ENCODE data around the gene SNAPC3. TPM values are rescaled to one million over a fixed set of nuclear protein-coding genes. Genes with fewer than 3 reads are reported as not detected.

The SNAPC3 gene
- total RNA-seq, 1 donor from 2014 or later, result 12.9 TPM

DNA sequence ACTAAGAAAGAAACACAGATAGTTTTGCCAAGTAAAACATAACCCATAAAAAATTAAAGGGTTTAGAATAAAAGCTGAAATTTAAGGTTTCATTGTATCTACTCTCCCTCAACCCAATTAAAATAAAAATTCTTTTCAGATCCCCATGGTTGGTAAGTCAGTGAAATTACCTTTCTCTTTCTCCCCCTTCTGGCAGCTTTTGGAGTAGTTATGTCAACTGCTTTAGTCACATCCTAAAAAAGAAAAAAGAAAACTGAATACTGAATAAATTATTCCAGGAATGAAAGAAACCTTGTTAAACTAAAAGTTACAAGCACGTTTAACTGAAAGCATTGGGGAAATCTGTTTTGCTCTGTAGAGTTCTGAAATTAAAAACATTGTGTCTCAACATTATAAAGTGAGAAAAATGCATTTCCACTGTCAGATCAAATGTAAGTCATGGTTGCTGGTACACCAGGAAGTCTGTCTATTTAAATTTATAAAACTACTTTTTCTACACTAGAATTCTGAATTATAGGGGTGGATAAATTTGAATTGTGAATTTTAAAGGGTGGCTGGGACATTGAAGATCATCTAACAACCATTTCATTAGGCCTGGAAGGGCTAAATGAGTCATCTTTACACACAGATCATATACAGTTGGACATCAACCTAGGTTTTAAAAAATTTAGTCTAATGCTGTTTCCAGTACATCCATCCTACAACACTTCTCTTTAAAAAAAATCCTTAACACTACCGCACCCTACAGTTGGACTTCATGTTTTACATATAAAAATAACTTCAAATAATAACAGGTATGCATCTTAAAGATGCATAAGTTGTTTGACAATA lies 63.4 kb downstream of the SNAPC3 start:
- ATAC-seq, result peak; percentile 44
- no peak for DNase-seq (ENCODE audit: low spot score)

- DNase-seq (ENCODE audit: low spot score), result no peak
- no peak for ATAC-seq
These were observed 69.3 kb downstream of the SNAPC3 start for GRCh38 chr9:15491950-15492349.

- ATAC-seq, result no peak
- DNase-seq (ENCODE audit: low spot score), result no peak
These were observed 69.9 kb downstream of the SNAPC3 start for GRCh38 chr9:15492485-15493150.

DNA sequence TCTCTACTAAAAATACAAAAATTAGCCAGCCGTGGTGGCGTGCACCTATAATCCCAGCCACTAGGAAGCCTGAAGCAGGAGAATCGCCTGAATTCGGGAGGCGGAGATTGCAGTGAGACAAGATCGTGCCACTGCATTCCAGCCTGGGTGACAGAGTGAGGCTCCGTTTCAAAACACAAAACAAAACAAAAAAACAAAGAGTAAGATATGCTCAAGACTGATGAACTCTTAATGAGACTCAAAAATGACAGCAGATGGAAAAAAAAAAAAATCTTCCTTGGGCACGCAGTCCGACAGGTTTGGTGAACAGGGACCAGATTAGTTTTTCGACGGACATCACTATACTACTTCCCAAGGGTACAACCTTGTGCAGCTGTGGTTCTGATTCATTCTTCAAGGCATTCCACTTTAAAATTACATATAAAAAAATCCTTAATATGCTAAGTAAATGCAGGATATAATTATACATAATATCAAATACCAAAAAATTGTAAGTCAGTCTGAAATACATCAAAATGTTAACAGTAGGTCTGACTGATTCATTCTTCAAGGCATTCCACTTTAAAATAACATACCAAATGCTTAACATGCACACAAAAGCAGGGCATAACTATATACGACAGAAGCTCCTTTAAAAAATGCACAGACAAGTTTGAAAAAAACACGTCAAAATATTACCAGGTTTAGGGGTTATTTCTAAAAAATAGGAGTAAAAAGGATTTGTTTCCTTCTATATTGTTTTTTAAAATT lies 75.7 kb downstream of the SNAPC3 start:
- no peak for ATAC-seq
- no peak for DNase-seq (ENCODE audit: low spot score)

- no peak for DNase-seq (ENCODE audit: low spot score)
These were observed 76.5 kb downstream of the SNAPC3 start for GRCh38 chr9:15499139-15499538.

GRCh38 chr9:15501179-15501578 lies 78.5 kb downstream of the SNAPC3 start:
- DNase-seq (ENCODE audit: low spot score), result no peak
- ATAC-seq, result no peak

More at GRCh38 chr9:15499139-15499538, 76.5 kb downstream of the SNAPC3 start:
- no peak for ATAC-seq

DNA sequence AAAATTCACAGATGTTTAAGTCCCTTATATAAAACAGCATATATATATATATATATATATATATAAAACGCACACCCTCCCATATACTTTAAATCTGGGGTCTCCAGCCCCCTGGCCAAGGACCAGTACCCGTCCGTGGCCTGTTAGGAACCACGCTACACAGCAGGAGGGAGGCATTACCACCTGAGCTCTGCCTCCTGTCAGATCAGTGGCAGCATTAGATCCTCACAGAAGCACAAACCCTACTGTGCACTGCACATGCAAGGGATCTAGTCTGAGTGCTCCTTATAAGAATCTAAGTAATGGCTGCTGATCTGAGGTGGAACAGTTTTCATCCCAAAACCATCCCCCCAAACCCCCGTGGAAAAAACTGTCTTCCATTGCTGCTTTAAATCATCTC lies 79.1 kb downstream of the SNAPC3 start:
- DNase-seq (ENCODE audit: low spot score) (no peak), ATAC-seq (no peak)

DNA sequence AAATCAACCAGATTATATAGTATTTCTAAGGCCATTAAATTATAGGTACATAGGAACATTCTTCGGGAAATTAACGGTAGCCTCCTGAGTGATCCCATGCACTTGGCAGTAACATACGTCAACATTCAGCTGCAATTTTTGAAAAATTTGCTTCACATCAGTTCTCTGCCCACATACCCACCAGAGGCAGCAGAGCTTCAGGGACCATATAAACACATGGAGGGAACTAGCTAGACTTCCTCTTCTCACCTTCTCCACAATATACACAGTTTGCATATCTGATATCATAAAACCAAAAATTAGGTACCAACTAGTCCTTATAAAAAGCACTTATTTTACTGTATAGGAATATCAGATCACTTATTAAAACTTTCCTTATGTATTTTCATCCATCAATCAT lies 83.2 kb downstream of the SNAPC3 start:
- ATAC-seq, result no peak
- no peak for DNase-seq (ENCODE audit: low spot score)

DNA sequence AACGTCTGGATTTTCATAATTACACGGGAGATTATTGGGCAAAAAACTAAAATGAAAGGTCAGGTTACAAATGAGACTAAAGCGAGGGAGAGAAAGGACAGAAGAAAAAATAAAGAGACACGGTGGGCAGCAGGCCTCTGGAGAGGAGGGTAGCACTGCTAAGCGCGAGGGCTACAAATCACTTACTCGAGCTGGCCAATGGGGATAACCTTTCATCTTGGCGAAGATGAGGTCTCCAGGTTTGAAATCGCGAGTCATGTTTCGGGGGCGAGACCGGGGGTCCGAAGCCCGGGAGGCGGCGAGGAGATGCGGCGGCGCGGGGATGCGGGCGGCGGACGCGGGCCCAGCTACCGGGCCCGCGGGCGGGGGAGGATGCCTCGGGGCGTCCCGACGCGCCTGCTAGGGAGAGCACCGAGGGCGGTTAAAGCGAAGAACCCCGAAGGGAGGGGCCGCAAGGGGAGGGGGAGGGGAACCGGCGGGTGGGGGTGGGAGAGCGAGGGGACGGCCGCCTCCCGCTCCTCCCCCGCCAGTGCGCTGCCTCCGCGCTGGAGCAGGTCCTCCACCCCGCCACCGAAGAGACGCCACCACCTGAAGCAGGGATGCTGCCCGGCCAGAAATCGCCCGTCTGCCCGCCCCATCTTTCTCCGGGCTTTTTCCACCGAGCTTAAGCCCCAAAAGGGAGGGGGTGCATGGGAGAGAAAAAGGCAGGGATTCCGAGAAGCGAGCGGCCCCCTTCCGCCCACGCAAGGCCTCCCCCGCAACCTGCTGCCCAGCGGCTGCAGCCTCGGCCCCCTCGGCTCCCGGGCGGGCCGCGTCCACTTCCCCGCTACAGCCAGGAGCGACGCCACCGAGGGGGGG lies 87.5 kb downstream of the SNAPC3 start:
- ATAC-seq, result peak; percentile 82
- DNase-seq (ENCODE audit: low spot score), result no peak

GRCh38 chr9:15510789-15511575 lies 88.3 kb downstream of the SNAPC3 start, which contains the start of gene PSIP1:
Gene PSIP1 (minus strand): TSS chr9:15510970. CDS start chr9:15510188, 782 bp downstream.
- peak; percentile 94 for ATAC-seq

More at GRCh38 chr9:15510789-15511575, 88.3 kb downstream of the SNAPC3 start, which contains the start of gene PSIP1:
- DNase-seq (ENCODE audit: low spot score), result peak; percentile 82

Other genes starting within 250 kb of the SNAPC3 start
- 7.1 TPM for gene TTC39B, start 115.7 kb upstream of the SNAPC3 start, total RNA-seq
- 8.2 TPM for gene PSIP1, start 88.1 kb downstream of the SNAPC3 start, total RNA-seq
- 0.45 TPM for gene CCDC171, start 130.2 kb downstream of the SNAPC3 start, total RNA-seq